A673 (cell line): ENCODE measurements around the gene CCM2.

Experiments
- CTCF ChIP-seq: fragments of 300-800, 200-600 bp; sonication (generic); conservative IDR thresholded peaks from 2 replicates; pipeline ENCODE4 v1.5.1; 2017; ENCODE audit warnings: low read depth, mild to moderate bottlenecking, antibody characterized with exemption, low read length, moderate library complexity, mixed read lengths
- EZH2 ChIP-seq: fragments of 200-600 bp; sonication (generic); IDR thresholded peaks from 2 replicates; pipeline ENCODE4 v1.6.1; 2017; ENCODE audit warnings: borderline replicate concordance, low read depth, mild to moderate bottlenecking, mixed read lengths, antibody characterized with exemption, low read length; ENCODE audit not compliant: poor library complexity, severe bottlenecking

GRCh38 chr7:44989132-44989531 lies 10.9 kb upstream of the CCM2 start:
- TF ChIP-seq EZH2 (no peak), CTCF (no peak)
